Keratinocyte (primary cell): Measurements from ENCODE around the gene MANF. TPM values are rescaled to one million over a fixed set of nuclear protein-coding genes. Genes with fewer than 3 reads are reported as not detected.

ENCODE experiments used
- DNase-seq: peaks from one replicate; pipeline ENCODE4 v3.0.0-alpha.2; 2011; ENCODE audit warnings: low read depth, missing footprints, low spot score
- FAIRE-seq: peaks from 2 replicates; lab custom pipeline; 2011; peaks lifted over from hg19 to GRCh38; lab: Jason Lieb, UNC
- H2AFZ ChIP-seq: 2 replicates; pipeline ENCODE4 v1.6.0; 2012; ENCODE audit warnings: low read length, control low read depth, inconsistent platforms; ENCODE audit not compliant: control insufficient read depth
- H3K27ac ChIP-seq: 2 replicates; pipeline ENCODE4 v1.5.1; 2011; ENCODE audit warnings: low read length; ENCODE audit not compliant: control insufficient read depth, insufficient read depth
- H3K27me3 ChIP-seq: 3 replicates; pipeline ENCODE4 v1.6.0; 2011; ENCODE audit warnings: low read length; ENCODE audit not compliant: control insufficient read depth, insufficient read depth; ENCODE audit errors: extremely low read depth
- H3K36me3 ChIP-seq, 2 experiments: 2 replicates in 1 of 2; 3 replicates in 1 of 2; pipeline ENCODE4 v1.5.1; 2011; ENCODE audit warnings: low read length in 2 of 2, mild to moderate bottlenecking in 1 of 2; ENCODE audit not compliant: control insufficient read depth in 2 of 2, insufficient read depth in 2 of 2; ENCODE audit errors: extremely low read depth in 1 of 2
- H3K4me1 ChIP-seq: 3 replicates; pipeline ENCODE4 v1.5.1; 2011; ENCODE audit warnings: low read length; ENCODE audit not compliant: control insufficient read depth, insufficient read depth; ENCODE audit errors: extremely low read depth
- H3K4me2 ChIP-seq: 3 replicates; pipeline ENCODE4 v1.6.0; 2011; ENCODE audit warnings: low read depth, low read length; ENCODE audit not compliant: control insufficient read depth, insufficient read depth; ENCODE audit errors: extremely low read depth
- H3K4me3 ChIP-seq, 3 experiments: fragments of 200-600 bp in 1 of 3; sonication (generic) in 1 of 3; 2 replicates in 2 of 3; 3 replicates in 1 of 3; pipeline ENCODE4 v1.5.1; 2011 to 2016; ENCODE audit warnings: low read length in 3 of 3, mild to moderate bottlenecking in 3 of 3, control low read depth in 2 of 3, inconsistent platforms in 1 of 3, low read depth in 1 of 3, mixed read lengths in 1 of 3, mixed run types in 1 of 3, moderate library complexity in 1 of 3; ENCODE audit not compliant: control insufficient read depth in 2 of 3, insufficient read depth in 2 of 3; ENCODE audit errors: extremely low read depth in 1 of 3
- H3K79me2 ChIP-seq: 2 replicates; pipeline ENCODE4 v1.6.0; 2012; ENCODE audit warnings: low read length; ENCODE audit not compliant: control insufficient read depth, insufficient read depth
- H3K9ac ChIP-seq: 3 replicates; pipeline ENCODE4 v1.6.0; 2011; ENCODE audit warnings: low read length; ENCODE audit not compliant: control insufficient read depth, insufficient read depth; ENCODE audit errors: extremely low read depth
- H3K9me1 ChIP-seq: 3 replicates; pipeline ENCODE4 v1.6.0; 2011; ENCODE audit warnings: low read length; ENCODE audit not compliant: control insufficient read depth, insufficient read depth; ENCODE audit errors: extremely low read depth
- H3K9me3 ChIP-seq: 2 replicates; pipeline ENCODE4 v1.5.1; 2012; ENCODE audit warnings: low read depth, low read length; ENCODE audit not compliant: control insufficient read depth
- H4K20me1 ChIP-seq: 3 replicates; pipeline ENCODE4 v1.6.0; 2011; ENCODE audit warnings: low read length; ENCODE audit not compliant: control insufficient read depth, insufficient read depth; ENCODE audit errors: extremely low read depth
- EZH2 ChIP-seq: IDR thresholded peaks from one replicate; pipeline ENCODE4 v1.6.1; 2012; ENCODE audit warnings: inconsistent platforms, mild to moderate bottlenecking, low read length, moderate library complexity
- dilution Hi-C: fragments of 300-500 bp; cut with MboI; formaldehyde crosslinking; loops from one replicate; pipeline ENCODE4 v1.7.0; 2020; ENCODE audit warnings: low sequenced_read_pairs; ENCODE audit not compliant: extremely low pct_ligation_motif_present
- polyA plus RNA-seq, 5 experiments: library from polyadenylated mRNA; depleted of rRNA in 3 of 5; stranded (reverse) in 3 of 5; stranded (forward) in 1 of 5; unstranded in 1 of 5; fragments of >200 nt; gene quantifications; 1 replicate in 1 of 5; 2 replicates in 3 of 5; 3 replicates in 1 of 5; pipeline versions ENCODE4 v1.2.1 to v1.2.3, GENCODE V29; 2011 to 2012; ENCODE audit warnings: missing spikeins in 2 of 5, low read depth in 1 of 5, low replicate concordance in 1 of 5
- TF ChIP-seq, protein P1 (sequence below), 3 experiments: IDR thresholded peaks in 1 of 3; conservative IDR thresholded peaks in 1 of 3; optimal IDR thresholded peaks in 1 of 3; 2 replicates in 2 of 3; 3 replicates in 1 of 3; pipeline versions ENCODE3 to v1.5.1; 2011; ENCODE audit warnings: low read length in 3 of 3, mild to moderate bottlenecking in 3 of 3, moderate library complexity in 2 of 3, control low read depth in 1 of 3, inconsistent platforms in 1 of 3; ENCODE audit not compliant: insufficient read depth in 2 of 3; ENCODE audit errors: extremely low read depth in 1 of 3

MANF gene
- polyA plus RNA-seq, 1 donor (not counting 4 experiments of a cell fraction or from before 2014, with no cell fraction given) = 143 TPM

- FAIRE-seq (no peak), DNase-seq (no peak)
- H3K4me1 ChIP-seq = peaks cover 6% of the 10 kb centered on the region
- no peaks in the 10 kb centered on the region for H3K9me3 ChIP-seq
- no peak overlapping the region for H3K27ac ChIP-seq
- H3K27me3 ChIP-seq = no peaks in the 10 kb centered on the region
- dilution Hi-C loops = loop anchor here (25.0 kb wide), 1 partner anchor 247 kb away; no protein-coding TSS in a partner anchor
- no peaks in the 10 kb centered on the region for H3K36me3 ChIP-seq
- H2AFZ ChIP-seq = no peak overlapping the region
- H3K9me1 ChIP-seq = no peaks in the 10 kb centered on the region
- no peaks in the 10 kb centered on the region for H3K79me2 ChIP-seq
- no peak overlapping the region for H3K9ac ChIP-seq
- no peak overlapping the region for H3K4me3 ChIP-seq
- no peak overlapping the region for H3K4me2 ChIP-seq
- TF ChIP-seq, protein P1, sequence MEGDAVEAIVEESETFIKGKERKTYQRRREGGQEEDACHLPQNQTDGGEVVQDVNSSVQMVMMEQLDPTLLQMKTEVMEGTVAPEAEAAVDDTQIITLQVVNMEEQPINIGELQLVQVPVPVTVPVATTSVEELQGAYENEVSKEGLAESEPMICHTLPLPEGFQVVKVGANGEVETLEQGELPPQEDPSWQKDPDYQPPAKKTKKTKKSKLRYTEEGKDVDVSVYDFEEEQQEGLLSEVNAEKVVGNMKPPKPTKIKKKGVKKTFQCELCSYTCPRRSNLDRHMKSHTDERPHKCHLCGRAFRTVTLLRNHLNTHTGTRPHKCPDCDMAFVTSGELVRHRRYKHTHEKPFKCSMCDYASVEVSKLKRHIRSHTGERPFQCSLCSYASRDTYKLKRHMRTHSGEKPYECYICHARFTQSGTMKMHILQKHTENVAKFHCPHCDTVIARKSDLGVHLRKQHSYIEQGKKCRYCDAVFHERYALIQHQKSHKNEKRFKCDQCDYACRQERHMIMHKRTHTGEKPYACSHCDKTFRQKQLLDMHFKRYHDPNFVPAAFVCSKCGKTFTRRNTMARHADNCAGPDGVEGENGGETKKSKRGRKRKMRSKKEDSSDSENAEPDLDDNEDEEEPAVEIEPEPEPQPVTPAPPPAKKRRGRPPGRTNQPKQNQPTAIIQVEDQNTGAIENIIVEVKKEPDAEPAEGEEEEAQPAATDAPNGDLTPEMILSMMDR (optimal IDR thresholded peaks at IDR 0.05 in 1 of 3, IDR thresholded peaks at IDR 0.05 in 1 of 3, conservative IDR thresholded peaks at IDR 0.05 in 1 of 3; ENCODE audit: extremely low read depth in 1 of 3, insufficient read depth in 2 of 3, low read length in 3 of 3) = no peak
- TF ChIP-seq EZH2 = no peak
- H4K20me1 ChIP-seq = no peaks in the 10 kb centered on the region
Observed at GRCh38 chr3:51358981-51359380, 26.1 kb upstream of the MANF start.

DNA sequence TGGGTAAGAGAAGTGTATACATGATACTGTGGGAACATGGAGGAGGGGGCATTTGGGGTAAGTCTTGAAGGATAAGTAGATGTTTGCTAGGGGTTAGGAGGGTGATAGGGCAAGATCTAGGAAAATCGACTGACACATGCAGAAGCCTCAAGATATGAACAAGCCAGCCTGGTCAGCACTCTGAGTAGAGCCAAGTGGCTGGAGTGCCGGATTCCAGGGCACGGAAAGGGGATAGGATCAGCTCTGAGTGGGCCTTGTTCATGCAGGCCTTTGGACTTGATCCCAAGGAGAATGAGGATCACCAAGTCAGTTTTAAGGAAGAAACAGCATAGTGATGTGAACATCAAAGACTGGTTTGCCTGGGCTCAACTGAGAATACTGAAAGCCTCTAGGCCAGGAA is 24.3 kb upstream of the MANF start:
- no peak for FAIRE-seq
- no peaks in the 10 kb centered on the region for H3K79me2 ChIP-seq
- no peaks in the 10 kb centered on the region for H3K36me3 ChIP-seq
- H3K4me1 ChIP-seq = peaks cover 5% of the 10 kb centered on the region
- H3K4me3 ChIP-seq = no peak overlapping the region
- H3K27ac ChIP-seq = no peak overlapping the region
- dilution Hi-C loops = loop anchor here (25.0 kb wide), 1 partner anchor 249 kb away; no protein-coding TSS in a partner anchor
- H3K27me3 ChIP-seq = no peaks in the 10 kb centered on the region
- H2AFZ ChIP-seq = no peak overlapping the region
- H3K9me1 ChIP-seq = no peaks in the 10 kb centered on the region
- no peak for TF ChIP-seq EZH2
- TF ChIP-seq, protein P1 (optimal IDR thresholded peaks at IDR 0.05 in 1 of 3, IDR thresholded peaks at IDR 0.05 in 1 of 3, conservative IDR thresholded peaks at IDR 0.05 in 1 of 3; ENCODE audit: extremely low read depth in 1 of 3, insufficient read depth in 2 of 3, low read length in 3 of 3) = no peak
- DNase-seq = no peak
- H3K9me3 ChIP-seq = no peaks in the 10 kb centered on the region
- H4K20me1 ChIP-seq = no peaks in the 10 kb centered on the region
- H3K4me2 ChIP-seq = no peak overlapping the region
- no peak overlapping the region for H3K9ac ChIP-seq
